Esophagus mucosa (tissue), 1 donor: ENCODE results near the gene MUC22. TPM values are rescaled to one million over a fixed set of nuclear protein-coding genes. Genes with fewer than 3 reads are reported as not detected.
"Not testable (repeated sequence)": the region's sequence is repeated elsewhere in the genome, so short reads cannot be mapped to it uniquely, and the experiment has no call there.

Experiments
- ATAC-seq: fragments of 200-7000 bp; cut with Tn5 transposase; one replicate; pipeline ENCODE4 v1.9.1; 2020
- total RNA-seq: library from RNA; stranded (reverse); gene quantifications from one replicate; pipeline ENCODE4 v1.2.4, GENCODE V29; 2023
- donor health status: DM: yes; HTN: yes; CAD: no.

Gene MUC22
- 0.88 TPM for total RNA-seq

GRCh38 chr6:31010393-31011060 lies at the start of gene MUC22:
Gene MUC22, plus strand, starts transcription at chr6:31010474. Its CDS starts 233 bp downstream, at chr6:31010707.
- no peak for ATAC-seq

DNA sequence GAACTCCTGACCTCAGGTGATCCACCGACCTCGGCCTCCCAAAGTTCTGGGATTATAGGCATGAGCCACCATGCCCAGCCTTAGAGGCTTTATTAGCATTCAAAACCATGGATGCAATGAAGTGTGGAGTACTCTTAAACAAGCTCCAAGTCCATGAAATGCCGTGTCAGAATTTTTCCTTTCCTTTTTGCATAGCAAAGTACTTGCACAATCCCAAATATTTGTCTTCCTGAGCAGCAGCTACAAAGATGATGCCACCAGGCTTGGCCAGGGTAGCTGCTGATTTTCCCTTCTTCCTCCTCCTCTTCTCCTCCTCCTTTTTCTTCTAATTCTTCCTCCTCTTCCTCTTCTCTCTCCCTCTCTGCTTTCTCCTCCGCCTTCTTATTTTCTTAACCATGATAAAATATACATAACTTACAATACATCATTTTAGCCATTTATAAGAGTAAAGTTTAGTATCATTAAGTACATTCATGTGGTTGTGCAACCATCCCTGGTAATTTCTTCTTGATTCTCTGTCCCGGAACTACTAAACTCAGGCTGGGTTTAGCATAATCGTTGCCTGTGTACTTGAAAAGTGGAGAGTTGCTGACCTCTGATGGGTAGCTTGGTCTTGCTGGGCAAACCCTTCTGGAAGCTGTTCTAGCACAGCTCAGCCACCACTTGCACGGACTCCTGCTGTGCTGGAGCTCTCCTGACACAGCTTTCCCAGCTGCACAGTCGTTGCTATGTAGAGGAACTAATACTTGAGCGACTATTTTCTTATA lies 49.2 kb upstream of the MUC22 start:
- ATAC-seq = peak; percentile 38

DNA sequence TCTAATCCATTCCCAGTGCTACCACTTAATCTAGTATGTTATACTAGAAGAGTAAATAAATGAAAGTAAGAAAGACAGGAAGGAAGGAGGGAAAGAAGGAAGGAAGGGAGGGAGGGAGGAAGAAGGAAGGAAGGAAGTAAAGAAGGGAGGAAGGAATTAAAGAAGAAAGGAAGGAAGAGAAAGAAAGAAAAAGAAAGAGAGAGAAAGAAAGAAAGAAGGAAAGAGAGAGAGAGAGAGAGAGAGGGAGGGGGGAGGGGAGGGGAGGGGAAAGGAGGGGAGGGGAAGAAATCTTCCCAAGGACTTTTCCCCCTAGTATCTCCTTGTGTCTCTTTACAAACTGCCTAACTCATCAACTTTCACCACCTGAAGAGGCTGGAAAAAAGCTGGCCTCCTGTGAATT lies 47.6 kb upstream of the MUC22 start:
- no peak for ATAC-seq

DNA sequence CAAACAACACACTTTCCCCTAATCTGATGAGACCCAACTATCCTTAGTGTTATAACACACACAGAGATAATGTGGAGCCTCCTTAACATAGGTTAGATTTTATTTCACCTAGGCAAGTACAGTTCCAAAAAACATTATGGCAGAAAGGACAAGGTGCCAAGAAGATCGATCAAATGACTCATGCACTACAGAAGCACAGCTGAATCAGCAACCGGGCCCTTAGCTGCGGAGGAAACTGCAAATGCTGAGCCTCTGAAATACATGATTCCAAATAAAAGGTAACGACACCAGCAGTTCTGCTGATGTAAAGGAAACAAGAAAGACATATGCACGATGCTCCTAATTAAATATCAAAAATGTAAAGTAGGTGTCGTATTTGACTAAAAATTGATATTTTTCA lies 46.6 kb upstream of the MUC22 start:
- ATAC-seq = peak; percentile 60

GRCh38 chr6:30964075-30964474 lies 46.2 kb upstream of the MUC22 start:
- peak; percentile 22 for ATAC-seq

- peak; percentile 14 for ATAC-seq
These were observed 45.1 kb upstream of the MUC22 start for GRCh38 chr6:30965140-30965601.

DNA sequence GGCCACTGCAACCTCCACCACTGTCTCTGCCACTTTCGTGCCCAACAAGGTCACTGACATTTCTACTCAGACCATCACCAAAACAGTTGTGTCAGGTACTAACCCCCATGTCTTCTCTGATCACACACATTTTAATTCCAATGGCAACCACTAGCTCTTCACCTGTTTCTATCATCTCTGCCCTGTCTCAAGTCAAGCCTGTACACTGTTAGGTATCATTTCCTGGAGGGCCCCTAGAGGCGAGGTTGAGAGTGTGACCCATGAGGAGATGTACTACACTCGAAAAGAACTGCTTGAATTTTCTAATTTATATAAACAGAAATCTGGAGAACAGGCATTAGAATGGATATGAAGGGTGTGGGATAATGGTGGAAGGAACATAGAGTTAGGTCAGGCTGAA lies 44.1 kb upstream of the MUC22 start:
- ATAC-seq = no peak

DNA sequence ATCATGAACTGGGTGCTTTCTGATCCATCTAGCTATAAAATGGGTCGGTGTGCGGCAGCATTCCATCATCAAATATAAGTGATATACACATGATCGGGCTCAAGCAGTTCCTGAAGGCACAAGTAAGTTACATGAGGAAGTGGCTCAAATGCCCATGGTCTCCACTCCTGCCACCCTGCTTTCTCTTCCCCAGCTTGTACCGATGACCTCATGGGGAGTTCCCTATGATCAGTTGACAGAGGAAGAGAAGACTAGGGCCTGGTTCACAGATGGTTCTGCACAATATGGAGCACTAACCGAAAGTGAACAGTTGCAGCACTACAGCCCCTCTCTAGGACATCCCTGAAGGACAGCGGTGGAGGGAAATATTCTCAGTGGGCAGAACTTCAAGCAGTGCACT lies 41.1 kb upstream of the MUC22 start:
- not testable (repeated sequence) for ATAC-seq

GRCh38 chr6:30970946-30971345 lies 39.3 kb upstream of the MUC22 start:
- ATAC-seq = no peak

DNA sequence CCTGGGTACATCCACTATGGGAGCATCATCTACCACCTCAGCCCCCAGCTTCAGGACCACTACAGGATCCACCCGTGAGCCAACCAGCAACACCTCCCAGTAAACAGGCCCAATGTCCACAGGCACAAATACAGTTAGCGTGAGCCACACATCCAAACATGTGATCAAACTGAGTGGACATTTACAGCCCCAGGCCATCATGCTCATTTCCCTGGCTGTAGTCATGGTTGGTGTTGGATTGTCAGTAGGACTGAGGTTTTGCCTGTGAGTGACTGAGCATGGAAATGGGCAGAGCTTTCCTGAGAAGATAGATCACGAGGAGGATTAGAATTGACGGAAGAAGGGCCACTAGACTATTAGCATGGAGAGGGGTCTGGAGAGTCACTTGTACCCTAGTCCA lies 37.5 kb upstream of the MUC22 start:
- peak; percentile 18 for ATAC-seq

- ATAC-seq = no peak
These were observed 35.6 kb upstream of the MUC22 start for GRCh38 chr6:30974490-30975252.

DNA sequence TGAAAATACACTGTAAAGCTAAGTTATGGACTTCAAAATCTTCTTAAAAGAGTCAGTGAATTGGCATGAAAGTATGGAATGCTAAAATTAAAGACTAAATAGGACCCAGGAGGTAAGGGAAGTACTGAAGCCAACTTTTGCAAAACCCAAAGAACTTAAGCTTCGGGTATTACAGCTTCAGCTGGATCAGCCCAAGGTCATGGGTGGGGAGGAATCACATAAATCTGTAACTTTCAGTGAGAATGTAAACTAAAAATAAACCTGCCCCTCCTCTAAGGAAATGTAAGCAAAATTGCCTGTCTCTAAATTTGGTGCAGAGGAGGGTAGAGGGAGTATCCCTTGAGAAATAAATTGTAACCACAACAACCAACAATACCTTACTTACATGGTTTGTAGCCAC lies 31.1 kb upstream of the MUC22 start:
- ATAC-seq = no peak

- no peak for ATAC-seq
These were observed 30.6 kb upstream of the MUC22 start for GRCh38 chr6:30979690-30980089.

DNA sequence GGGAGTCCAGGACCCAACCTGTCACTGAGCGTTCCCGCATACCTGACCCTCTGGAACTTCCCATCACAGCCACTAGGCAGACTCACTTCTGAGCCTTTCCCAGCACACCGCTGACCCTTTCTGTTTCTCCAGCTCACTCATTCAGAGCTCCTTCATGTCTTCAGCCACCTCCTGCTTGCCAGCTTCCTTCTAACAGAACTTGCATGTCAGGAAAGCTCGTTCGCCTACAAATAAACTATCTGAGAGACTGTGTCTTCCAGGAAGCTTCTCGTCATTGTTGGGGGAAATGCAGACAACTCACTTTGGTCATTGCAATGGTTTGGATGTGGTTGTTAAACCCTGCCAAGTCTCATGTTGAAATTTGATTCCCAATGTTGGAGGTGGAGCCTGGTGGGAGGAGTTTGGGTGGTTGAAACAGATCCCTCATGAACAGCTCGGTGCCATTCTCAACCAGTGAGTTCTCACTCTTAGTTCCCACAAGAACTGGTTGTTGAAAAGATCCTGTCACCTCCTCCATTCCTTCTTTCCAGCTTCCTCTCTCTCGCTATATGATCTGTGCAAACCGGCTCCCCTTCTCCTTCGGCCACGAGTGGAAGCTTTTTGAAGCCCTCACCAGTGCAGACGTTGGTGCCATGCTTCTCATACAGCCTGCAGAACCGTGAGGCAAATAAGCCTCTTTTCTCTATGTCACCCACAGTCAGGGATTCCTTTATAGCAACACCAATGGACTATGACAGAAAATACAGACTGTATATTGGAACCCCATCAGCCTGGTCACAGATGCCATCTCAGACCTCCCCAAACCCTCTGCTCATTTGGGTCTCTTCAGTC lies 28.1 kb upstream of the MUC22 start:
- peak; percentile 61 for ATAC-seq

GRCh38 chr6:30983439-30983838 lies 26.8 kb upstream of the MUC22 start, which contains the start of gene MUC21:
Gene MUC21, plus strand, starts transcription at chr6:30983718. Its CDS starts 241 bp downstream, at chr6:30983959.
- peak; percentile 84 for ATAC-seq

- ATAC-seq = peak; percentile 25
These were observed 24.8 kb upstream of the MUC22 start for GRCh38 chr6:30985490-30985889.

- ATAC-seq = no peak
These were observed 23.0 kb upstream of the MUC22 start for GRCh38 chr6:30987304-30987703.

- peak; percentile 1 for ATAC-seq
These were observed 22.0 kb upstream of the MUC22 start for GRCh38 chr6:30988209-30988825.

DNA sequence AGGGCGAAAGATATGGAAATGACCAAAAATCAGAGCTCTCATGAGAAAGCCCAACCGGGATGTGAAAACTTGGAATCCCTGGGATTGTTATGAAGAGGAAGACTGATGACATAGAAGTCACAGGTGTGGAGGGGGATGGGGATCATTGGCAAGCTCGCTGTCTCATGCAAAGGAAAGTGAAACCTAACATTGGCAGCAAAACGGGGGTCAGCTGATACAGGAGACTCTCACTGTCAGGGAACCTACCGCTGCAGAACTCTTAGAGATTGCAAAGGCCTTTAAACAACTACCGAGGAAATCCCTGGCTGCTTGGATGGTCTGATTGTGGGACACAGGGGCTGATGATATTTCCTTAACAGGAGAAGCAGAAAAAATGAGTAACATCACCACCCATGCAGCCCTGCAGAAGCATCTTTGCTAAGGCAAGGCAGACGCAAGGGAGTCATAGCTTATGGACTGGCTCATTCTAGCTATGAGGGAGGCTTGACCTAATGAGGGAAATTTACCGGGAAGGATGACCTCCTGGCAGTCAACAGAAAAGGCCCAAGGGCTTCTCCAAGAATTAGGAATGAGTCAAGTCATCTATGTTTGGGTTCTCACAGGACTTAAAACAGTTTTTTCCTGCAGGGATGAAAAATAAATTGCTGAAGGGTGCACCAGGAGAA lies 19.7 kb upstream of the MUC22 start:
- peak; percentile 32 for ATAC-seq

GRCh38 chr6:30991891-30992290 lies 18.4 kb upstream of the MUC22 start:
- peak; percentile 35 for ATAC-seq

- peak; percentile 2 for ATAC-seq
These were observed 13.0 kb upstream of the MUC22 start for GRCh38 chr6:30997301-30997700.
